Hepatocyte (in vitro differentiated cells): Measurements from ENCODE around the gene GAL3ST2.

ENCODE experiments used
- CTCF ChIP-seq: fragments of 200-600 bp; sonication (generic); IDR thresholded peaks from 2 replicates; pipeline ENCODE4 v1.5.1; 2016; ENCODE audit warnings: antibody characterized with exemption, mild to moderate bottlenecking; ENCODE audit not compliant: poor library complexity
- EZH2 ChIP-seq: fragments of 200-600 bp; sonication (generic); IDR thresholded peaks from 2 replicates; pipeline ENCODE4 v1.6.1; 2016; ENCODE audit warnings: antibody characterized with exemption, mild to moderate bottlenecking, borderline replicate concordance

- TF ChIP-seq CTCF (no peak), EZH2 (no peak)
Observed at GRCh38 chr2:241834527-241835210, 58.0 kb downstream of the GAL3ST2 start.
